ENCODE results near the gene CEND1. TPM values are rescaled to one million over a fixed set of nuclear protein-coding genes. Genes with fewer than 3 reads are reported as not detected.

The CEND1 gene
- total and polyA plus RNA-seq, 7 experiments from 2014 or later = 2.3 TPM; not detected in 6

DNA sequence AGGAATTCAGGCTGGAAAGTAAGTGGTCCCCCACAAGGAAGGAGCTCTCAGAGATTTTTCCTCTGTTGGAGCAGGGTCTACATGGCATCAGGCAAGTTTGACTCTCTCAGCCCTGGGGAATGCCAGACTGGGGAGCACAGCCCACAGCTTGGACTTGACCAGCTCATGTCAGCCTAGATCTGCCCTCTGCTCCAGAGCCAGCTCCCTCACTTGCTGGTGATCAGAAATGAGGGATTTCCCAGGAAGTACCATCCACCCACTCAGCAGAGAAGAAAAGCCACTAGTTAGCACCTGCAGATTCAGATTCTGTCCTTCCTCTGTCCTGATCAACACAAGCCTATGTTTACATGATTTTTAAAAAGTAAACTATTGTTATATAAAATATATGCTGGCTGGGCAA lies 29.7 kb downstream of the CEND1 start:
- POLR2A ChIA-PET = interaction anchor here (0.8 to 1.4 kb wide), 4 partner anchors 12 to 17 kb away, joined by 3 to 5 read pairs (median 3); no protein-coding TSS in a partner anchor
- peak overlapping the region in 1 of 9 donors; percentile 29 for H3K27ac Mint-ChIP-seq

GRCh38 chr11:749731-750130 lies 40.2 kb downstream of the CEND1 start:
- H3K4me3 ChIP-seq (ENCODE audit: low read length) = no peak overlapping the region
- Mint-ChIP-seq H3K36me3 (no peaks in the 10 kb centered on the region), H3K4me1 (peaks cover 5 to 34% (median 19%) of the 10 kb centered on the region in 7 donors), H3K27ac (peak overlapping the region in 3 of 9 donors; percentile 14 to 49 (median 28)), H3K4me3 (peak overlapping the region in 8 of 10 donors; percentile 7 to 77 (median 46)), H3K9me3 (no peaks in the 10 kb centered on the region), H3K27me3 (no peaks in the 10 kb centered on the region)
- POLR2A ChIA-PET = interaction anchor here (1.2 to 2.2 kb wide), 2 partner anchors 12 to 112 kb away, joined by 3 to 8 read pairs; no protein-coding TSS in a partner anchor
- H3K36me3 ChIP-seq (ENCODE audit: control insufficient read depth in 2 of 3, insufficient read depth in 3 of 3, low read length in 3 of 3) = peaks cover 0 to 5% (median 0%) of the 10 kb centered on the region in 3 experiments
- CTCF ChIA-PET = no interaction called here
- ATAC-seq (no peak), DNase-seq (no peak)
- H3K27ac ChIP-seq (ENCODE audit: low read depth, low read length) = no peak overlapping the region
- peaks cover 10% of the 10 kb centered on the region in 2 donors for H3K4me1 ChIP-seq (ENCODE audit: control insufficient read depth in 2 of 2, insufficient read depth in 2 of 2, low read length in 2 of 2)
- intact Hi-C loops (cut with micrococcal nuclease) = loop anchor here in 1 of 2 donors (5.0 kb wide), 2 partner anchors 163 to 178 kb away; partner anchors contain the start of genes AP2A2 and CHID1
- H3K27me3 ChIP-seq (ENCODE audit: control insufficient read depth in 2 of 2, insufficient read depth in 2 of 2, low read length in 2 of 2) = no peaks in the 10 kb centered on the region
- no peaks in the 10 kb centered on the region for H3K9me3 ChIP-seq (ENCODE audit: control insufficient read depth in 2 of 3, low read length in 3 of 3)

More for the DNA sequence above, 29.7 kb downstream of the CEND1 start:
- H3K27ac ChIP-seq (ENCODE audit: low read depth, low read length) = no peak overlapping the region
- peaks cover 0 to 81% (median 12%) of the 10 kb centered on the region in 3 experiments for H3K36me3 ChIP-seq (ENCODE audit: control insufficient read depth in 2 of 3, insufficient read depth in 3 of 3, low read length in 3 of 3)
- H3K9me3 ChIP-seq (ENCODE audit: control insufficient read depth in 2 of 3, low read length in 3 of 3) = no peaks in the 10 kb centered on the region
- ATAC-seq (no peak), DNase-seq (no peak)
- H3K4me1 ChIP-seq (ENCODE audit: control insufficient read depth in 2 of 2, insufficient read depth in 2 of 2, low read length in 2 of 2) = no peaks in the 10 kb centered on the region
- CTCF ChIA-PET = no interaction called here
- H3K36me3 Mint-ChIP-seq = peaks cover 0 to 21% (median 4%) of the 10 kb centered on the region in 5 donors
- H3K9me3 Mint-ChIP-seq = no peaks in the 10 kb centered on the region
- H3K27me3 ChIP-seq (ENCODE audit: control insufficient read depth in 2 of 2, insufficient read depth in 2 of 2, low read length in 2 of 2) = no peaks in the 10 kb centered on the region
- intact Hi-C loops (cut with micrococcal nuclease) = no loop called here
- no peak overlapping the region for H3K4me3 Mint-ChIP-seq
- no peak overlapping the region for H3K4me3 ChIP-seq (ENCODE audit: low read length)
- no peaks in the 10 kb centered on the region for H3K27me3 Mint-ChIP-seq
- H3K4me1 Mint-ChIP-seq = peaks cover 0 to 6% (median 0%) of the 10 kb centered on the region in 7 donors

- H3K27me3 Mint-ChIP-seq = no peaks in the 10 kb centered on the region
- H3K36me3 ChIP-seq (ENCODE audit: control insufficient read depth in 2 of 3, insufficient read depth in 3 of 3, low read length in 3 of 3) = peaks cover 0 to 5% (median 0%) of the 10 kb centered on the region in 3 experiments
- H3K9me3 Mint-ChIP-seq = no peaks in the 10 kb centered on the region
- CTCF ChIA-PET = interaction anchor here (0.7 to 2.9 kb wide), 5 partner anchors 9 to 188 kb away, joined by 3 to 8 read pairs (median 3); no protein-coding TSS in a partner anchor
- ATAC-seq (no peak), DNase-seq (no peak)
- intact Hi-C loops (cut with micrococcal nuclease) = loop anchor here in 1 of 2 donors (5.0 kb wide), 2 partner anchors 164 to 179 kb away; partner anchors contain the start of genes AP2A2 and CHID1
- no peaks in the 10 kb centered on the region for H3K27me3 ChIP-seq (ENCODE audit: control insufficient read depth in 2 of 2, insufficient read depth in 2 of 2, low read length in 2 of 2)
- peaks cover 10% of the 10 kb centered on the region in 2 donors for H3K4me1 ChIP-seq (ENCODE audit: control insufficient read depth in 2 of 2, insufficient read depth in 2 of 2, low read length in 2 of 2)
- H3K36me3 Mint-ChIP-seq = no peaks in the 10 kb centered on the region
- H3K9me3 ChIP-seq (ENCODE audit: control insufficient read depth in 2 of 3, low read length in 3 of 3) = no peaks in the 10 kb centered on the region
- peak overlapping the region; percentile 67 for H3K4me3 ChIP-seq (ENCODE audit: low read length)
- H3K4me3 Mint-ChIP-seq = peak overlapping the region; percentile 74 to 91 (median 86)
- peak overlapping the region; percentile 80 for H3K27ac ChIP-seq (ENCODE audit: low read depth, low read length)
- POLR2A ChIA-PET = interaction anchor here (0.8 to 3.1 kb wide), 10 partner anchors 10 to 241 kb away, joined by 3 to 21 read pairs (median 5); partner anchors contain the start of genes GATD1, IRF7, PNPLA2 and RNH1
- H3K27ac Mint-ChIP-seq = peak overlapping the region in 8 of 9 donors; percentile 58 to 85 (median 72)
- peaks cover 5 to 34% (median 19%) of the 10 kb centered on the region in 7 donors for H3K4me1 Mint-ChIP-seq
These were observed 41.9 kb downstream of the CEND1 start for GRCh38 chr11:748007-748359.

GRCh38 chr11:747158-748006 lies 42.5 kb downstream of the CEND1 start, which contains the start of gene TALDO1:
TALDO1 (plus strand) TSS chr11:747464; CDS start chr11:747482, 18 bp downstream.
- Mint-ChIP-seq H3K9me3 (no peaks in the 10 kb centered on the region), H3K4me3 (peak within 1 kb of the TSS; percentile 80 to 93 (median 88)), H3K27me3 (no peaks in the 10 kb centered on the region), H3K4me1 (peaks cover 5 to 28% (median 19%) of the 10 kb centered on the region in 7 donors), H3K36me3 (no peaks in the 10 kb centered on the region), H3K27ac (peak within 1 kb of the TSS; percentile 73 to 90 (median 83))
- intact Hi-C loops (cut with micrococcal nuclease) = loop anchor here (1.0 to 5.0 kb wide), 7 partner anchors 17 to 180 kb away; partner anchors contain the start of genes AP2A2 (in 1 of the 2), CHID1 (in 1 of the 2) and GATD1 (in 1 of the 2)
- Histone ChIP-seq H3K27ac (ENCODE audit: low read depth, low read length) (peak within 1 kb of the TSS; percentile 80), H3K4me1 (ENCODE audit: control insufficient read depth in 2 of 2, insufficient read depth in 2 of 2, low read length in 2 of 2) (peaks cover 10% of the 10 kb centered on the region in 2 donors), H3K9me3 (ENCODE audit: control insufficient read depth in 2 of 3, low read length in 3 of 3) (no peaks in the 10 kb centered on the region), H3K36me3 (ENCODE audit: control insufficient read depth in 2 of 3, insufficient read depth in 3 of 3, low read length in 3 of 3) (peaks cover 0 to 5% (median 0%) of the 10 kb centered on the region in 3 experiments), H3K27me3 (ENCODE audit: control insufficient read depth in 2 of 2, insufficient read depth in 2 of 2, low read length in 2 of 2) (no peaks in the 10 kb centered on the region), H3K4me3 (ENCODE audit: low read length) (peak within 1 kb of the TSS; percentile 67)
- peak; percentile 92 for ATAC-seq
- DNase-seq = peak; percentile 54 to 96 (median 60)
- POLR2A ChIA-PET = interaction anchor here (0.8 to 3.1 kb wide), 11 partner anchors 10 to 241 kb away, joined by 3 to 21 read pairs (median 4); partner anchors contain the start of genes GATD1, IRF7 and RNH1
- CTCF ChIA-PET = interaction anchor here (0.6 to 2.9 kb wide), 5 partner anchors 17 to 511 kb away, joined by 3 to 8 read pairs (median 3); partner anchors contain the start of gene PSMD13

GRCh38 chr11:746289-747157 lies 43.4 kb downstream of the CEND1 start:
- Histone ChIP-seq H3K27ac (ENCODE audit: low read depth, low read length) (peak overlapping the region; percentile 80), H3K27me3 (ENCODE audit: control insufficient read depth in 2 of 2, insufficient read depth in 2 of 2, low read length in 2 of 2) (no peaks in the 10 kb centered on the region), H3K4me3 (ENCODE audit: low read length) (peak overlapping the region; percentile 67), H3K4me1 (ENCODE audit: control insufficient read depth in 2 of 2, insufficient read depth in 2 of 2, low read length in 2 of 2) (peaks cover 10% of the 10 kb centered on the region in 2 donors), H3K9me3 (ENCODE audit: control insufficient read depth in 2 of 3, low read length in 3 of 3) (no peaks in the 10 kb centered on the region), H3K36me3 (ENCODE audit: control insufficient read depth in 2 of 3, insufficient read depth in 3 of 3, low read length in 3 of 3) (peaks cover 0 to 5% (median 0%) of the 10 kb centered on the region in 3 experiments)
- peak overlapping the region; percentile 67 to 90 (median 83) for H3K27ac Mint-ChIP-seq
- ChIA-PET CTCF (interaction anchor here (0.6 to 2.9 kb wide), 5 partner anchors 17 to 510 kb away, joined by 3 to 8 read pairs (median 5); partner anchors contain the start of gene PSMD13), POLR2A (interaction anchor here (0.8 to 3.1 kb wide), 8 partner anchors 9 to 240 kb away, joined by 3 to 21 read pairs (median 3); partner anchors contain the start of genes GATD1 and IRF7)
- peak overlapping the region; percentile 80 to 93 (median 88) for H3K4me3 Mint-ChIP-seq
- no peaks in the 10 kb centered on the region for H3K27me3 Mint-ChIP-seq
- H3K36me3 Mint-ChIP-seq = no peaks in the 10 kb centered on the region
- peaks cover 5 to 26% (median 19%) of the 10 kb centered on the region in 7 donors for H3K4me1 Mint-ChIP-seq
- ATAC-seq = peak; percentile 58
- intact Hi-C loops (cut with micrococcal nuclease) = loop anchor here (1.0 to 5.0 kb wide), 7 partner anchors 18 to 181 kb away; partner anchors contain the start of genes AP2A2 (in 1 of the 2), CHID1 (in 1 of the 2) and GATD1 (in 1 of the 2)
- DNase-seq = peak in 6 of 9 donors; percentile 34 to 50 (median 41)
- H3K9me3 Mint-ChIP-seq = no peaks in the 10 kb centered on the region
